Cortex of kidney (tissue), 1 donor: ENCODE data around the gene ARHGAP21.

Experiments
- DNase-seq: peaks from one replicate; lab custom pipeline; 2025; lab: John Stamatoyannopoulos, UW

Gene ARHGAP21

GRCh38 chr10:24722676-24723385 lies 856 bp downstream of the ARHGAP21 start:
- no peak for DNase-seq

GRCh38 chr10:24722131-24722675 lies 1.5 kb downstream of the ARHGAP21 start:
- DNase-seq, result no peak

- no peak for DNase-seq
These were observed 2.2 kb downstream of the ARHGAP21 start for GRCh38 chr10:24721229-24722106.

- DNase-seq, result no peak
These were observed 3.6 kb downstream of the ARHGAP21 start for GRCh38 chr10:24720096-24720495.

- DNase-seq, result no peak
These were observed 5.4 kb downstream of the ARHGAP21 start for GRCh38 chr10:24718031-24718855.

GRCh38 chr10:24716295-24716694 lies 7.4 kb downstream of the ARHGAP21 start:
- DNase-seq, result no peak

GRCh38 chr10:24715246-24715769 lies 8.4 kb downstream of the ARHGAP21 start:
- DNase-seq, result no peak

GRCh38 chr10:24713086-24713485 lies 10.6 kb downstream of the ARHGAP21 start:
- no peak for DNase-seq

GRCh38 chr10:24711465-24711864 lies 12.2 kb downstream of the ARHGAP21 start:
- DNase-seq, result no peak

GRCh38 chr10:24708081-24708480 lies 15.6 kb downstream of the ARHGAP21 start:
- no peak for DNase-seq

- no peak for DNase-seq
These were observed 16.2 kb downstream of the ARHGAP21 start for GRCh38 chr10:24707445-24707844.

- DNase-seq, result no peak
These were observed 17.1 kb downstream of the ARHGAP21 start for GRCh38 chr10:24706479-24707118.

GRCh38 chr10:24703700-24704099 lies 20.0 kb downstream of the ARHGAP21 start:
- DNase-seq, result no peak

GRCh38 chr10:24701447-24701846 lies 22.2 kb downstream of the ARHGAP21 start:
- DNase-seq, result no peak

- DNase-seq, result no peak
These were observed 22.7 kb downstream of the ARHGAP21 start for GRCh38 chr10:24700948-24701347.

GRCh38 chr10:24698270-24698669 lies 25.4 kb downstream of the ARHGAP21 start:
- no peak for DNase-seq

- no peak for DNase-seq
These were observed 26.6 kb downstream of the ARHGAP21 start for GRCh38 chr10:24697080-24697479.

GRCh38 chr10:24695452-24695851 lies 28.2 kb downstream of the ARHGAP21 start:
- no peak for DNase-seq

- DNase-seq, result no peak
These were observed 29.6 kb downstream of the ARHGAP21 start for GRCh38 chr10:24694086-24694485.

GRCh38 chr10:24690961-24691512 lies 32.6 kb downstream of the ARHGAP21 start:
- no peak for DNase-seq

GRCh38 chr10:24685958-24686540 lies 37.6 kb downstream of the ARHGAP21 start:
- DNase-seq, result no peak
